GM18526 (cell line): ENCODE data around the gene FASTK.

Experiments used
- POLR2A ChIP-seq: IDR thresholded peaks from 3 replicates; pipeline ENCODE4 v1.6.1; 2011; ENCODE audit not compliant: insufficient read length; ENCODE audit errors: extremely low read depth

Gene FASTK

DNA sequence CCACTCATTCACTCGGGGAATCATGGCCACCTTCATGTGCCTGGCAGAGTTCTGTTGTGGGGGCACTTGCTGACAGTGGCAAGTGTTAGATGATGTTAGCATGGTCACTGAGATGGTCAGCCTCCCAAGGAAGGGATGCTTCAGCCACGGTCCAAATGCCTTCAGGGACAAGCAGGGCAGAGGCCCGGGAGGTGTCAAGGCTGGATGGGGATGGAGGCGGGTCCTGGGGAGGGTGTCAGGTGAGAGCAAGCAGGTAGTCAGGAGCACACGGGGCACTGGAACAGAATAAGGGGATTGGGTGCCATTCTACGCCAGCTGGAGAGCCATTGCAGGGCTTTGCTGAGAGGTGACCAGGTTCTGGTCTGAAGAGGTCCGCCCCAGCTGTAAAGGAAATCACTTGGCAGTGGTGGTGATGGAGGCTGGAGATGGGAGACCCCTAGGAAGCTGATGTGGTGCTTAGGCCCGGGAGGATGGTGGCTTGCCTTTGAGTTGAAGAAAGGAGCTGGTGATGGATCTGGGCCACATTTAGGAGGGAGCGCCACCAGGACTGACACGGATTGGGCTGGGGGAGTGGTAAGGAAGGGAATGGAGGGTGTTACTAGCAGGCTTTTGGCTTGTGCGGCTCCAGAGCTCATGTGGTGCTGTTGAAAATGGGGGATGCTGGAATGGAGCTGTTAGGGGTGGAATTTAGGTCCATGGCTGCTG is 29.8 kb upstream of the FASTK start:
- no peak for TF ChIP-seq POLR2A

- TF ChIP-seq POLR2A = no peak
These were observed 28.8 kb upstream of the FASTK start for GRCh38 chr7:151109094-151110048.

GRCh38 chr7:151107882-151108281 is 27.3 kb upstream of the FASTK start:
- no peak for TF ChIP-seq POLR2A

DNA sequence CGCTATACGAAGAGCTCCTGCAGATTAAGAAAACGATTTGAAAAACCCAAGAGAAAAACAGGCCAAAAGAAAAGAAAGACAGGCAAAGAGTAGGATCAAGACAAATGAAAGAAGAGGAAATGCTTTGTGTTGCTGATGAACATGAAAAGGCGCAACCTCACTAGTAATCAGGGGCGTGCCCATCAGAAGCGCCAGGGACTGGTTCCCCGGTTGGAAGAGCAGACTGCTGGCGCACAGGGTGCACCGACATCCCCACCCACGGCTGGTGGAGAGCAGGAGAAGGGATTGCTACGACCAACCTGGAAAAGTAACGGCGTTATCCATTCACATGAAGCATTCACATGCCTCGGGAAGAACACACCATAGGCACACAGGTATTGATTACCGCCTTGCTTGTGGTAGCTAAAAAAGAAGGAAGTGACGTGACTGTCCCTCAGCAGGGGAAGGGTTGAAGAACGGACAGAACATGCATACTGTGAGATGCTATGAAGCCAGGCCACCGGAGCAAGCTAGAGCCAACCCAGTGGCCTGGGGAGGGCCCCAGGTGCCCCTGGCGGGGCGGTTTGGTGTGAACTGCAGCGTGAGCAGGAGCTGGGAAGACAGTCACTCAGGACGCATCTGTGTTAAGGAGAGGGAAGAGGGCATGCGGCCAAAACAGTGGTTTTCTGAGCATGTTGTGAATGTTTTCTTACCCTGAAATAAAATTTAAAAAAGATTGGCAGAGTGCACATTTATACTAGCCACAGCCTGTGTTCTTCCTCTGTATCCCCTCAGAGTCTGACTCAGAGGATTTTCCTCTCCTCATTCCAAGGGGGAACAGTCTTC is 24.0 kb upstream of the FASTK start:
- TF ChIP-seq POLR2A = no peak

DNA sequence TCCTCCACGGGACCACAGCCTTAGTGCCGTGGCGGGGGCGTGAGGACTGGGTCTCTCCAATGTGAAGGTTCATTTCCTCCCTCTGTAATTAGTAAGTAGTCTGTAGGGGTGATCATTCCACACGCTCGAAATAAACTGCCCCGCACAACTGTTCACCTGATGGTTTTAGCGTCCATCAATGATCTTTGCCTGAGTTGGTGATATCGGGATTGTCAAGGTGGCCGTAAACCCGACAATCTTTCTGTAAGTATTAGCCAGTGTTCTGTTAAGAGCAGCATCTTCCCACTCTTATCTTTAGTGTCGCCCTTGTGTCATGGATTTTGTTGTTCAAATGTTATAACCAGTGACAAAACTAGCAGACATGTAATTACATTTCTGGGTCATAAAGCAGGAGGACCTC is 23.4 kb upstream of the FASTK start:
- no peak for TF ChIP-seq POLR2A

GRCh38 chr7:151102991-151103390 is 22.4 kb upstream of the FASTK start:
- TF ChIP-seq POLR2A = no peak

DNA sequence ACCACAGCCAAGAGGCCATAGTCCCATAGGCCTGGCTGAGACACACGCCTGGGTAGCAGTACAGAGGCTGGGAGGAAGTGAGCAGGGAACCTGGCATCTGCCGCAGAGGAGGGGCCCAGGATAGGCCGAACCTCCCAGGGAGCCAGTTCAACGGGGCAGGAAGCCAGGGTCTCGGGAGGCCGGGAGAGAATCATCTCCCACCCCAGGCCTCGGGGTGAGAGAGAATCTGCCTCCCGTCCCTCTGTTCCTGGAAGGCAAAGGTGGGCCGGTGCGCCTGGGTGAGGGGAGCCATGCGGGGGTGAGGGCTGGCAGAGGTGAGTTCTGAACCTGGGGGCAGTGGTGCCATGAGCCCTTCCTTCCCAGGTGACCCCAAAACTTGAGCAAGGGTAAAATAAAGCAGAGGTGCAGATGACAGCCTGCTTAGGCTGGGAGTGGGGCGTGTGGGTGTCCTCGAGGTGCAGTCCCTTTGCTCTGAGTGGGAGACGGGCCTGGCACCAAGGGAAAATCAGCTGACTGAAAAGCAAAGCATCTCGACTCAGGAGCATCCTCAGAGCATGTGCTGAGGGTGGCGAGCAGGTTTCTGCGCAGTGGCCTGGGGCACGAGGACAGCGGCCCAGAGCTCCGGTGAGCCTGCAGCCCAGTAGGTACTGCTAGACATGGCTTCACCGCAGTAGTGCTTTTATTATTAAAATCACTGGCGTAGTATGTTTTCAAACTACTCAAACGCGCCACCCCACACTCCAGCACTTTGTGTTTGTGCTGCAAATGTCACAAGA is 21.2 kb upstream of the FASTK start:
- TF ChIP-seq POLR2A = no peak

GRCh38 chr7:151100921-151101320 is 20.3 kb upstream of the FASTK start:
- no peak for TF ChIP-seq POLR2A

GRCh38 chr7:151099486-151100211 is 19.0 kb upstream of the FASTK start:
- no peak for TF ChIP-seq POLR2A

DNA sequence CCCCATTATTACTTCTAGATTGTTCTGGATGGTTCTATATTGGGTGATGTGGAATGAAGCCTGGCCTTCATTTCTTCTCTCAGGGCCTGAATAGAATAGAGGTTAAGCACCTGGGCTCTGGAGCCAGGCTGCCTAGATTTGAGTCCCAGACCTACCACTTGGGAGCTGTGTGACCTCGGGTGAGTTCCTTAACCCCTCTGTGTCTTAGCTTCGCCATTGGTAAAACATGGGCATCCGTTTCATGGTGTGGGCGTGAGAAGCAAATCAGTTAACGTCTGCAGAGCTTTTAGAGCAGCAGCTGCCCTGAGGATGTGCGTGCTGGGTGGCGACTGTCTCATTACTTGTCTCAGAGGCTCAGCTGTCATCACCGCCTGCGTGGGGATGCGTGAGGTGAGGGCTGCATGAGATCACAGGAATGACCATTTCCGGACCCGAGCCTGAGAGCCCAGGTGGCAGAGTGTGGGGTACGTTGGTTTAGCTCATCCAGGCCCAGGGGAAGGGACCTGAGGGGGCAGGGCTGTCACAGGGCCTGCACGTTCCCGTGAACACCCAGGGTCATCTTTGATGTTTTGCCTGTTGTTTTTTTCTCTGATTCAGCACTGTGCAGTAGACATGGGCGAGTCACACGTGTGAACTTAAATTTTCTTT is 15.3 kb upstream of the FASTK start:
- TF ChIP-seq POLR2A = no peak

GRCh38 chr7:151095123-151095797 is 14.7 kb upstream of the FASTK start:
- no peak for TF ChIP-seq POLR2A

DNA sequence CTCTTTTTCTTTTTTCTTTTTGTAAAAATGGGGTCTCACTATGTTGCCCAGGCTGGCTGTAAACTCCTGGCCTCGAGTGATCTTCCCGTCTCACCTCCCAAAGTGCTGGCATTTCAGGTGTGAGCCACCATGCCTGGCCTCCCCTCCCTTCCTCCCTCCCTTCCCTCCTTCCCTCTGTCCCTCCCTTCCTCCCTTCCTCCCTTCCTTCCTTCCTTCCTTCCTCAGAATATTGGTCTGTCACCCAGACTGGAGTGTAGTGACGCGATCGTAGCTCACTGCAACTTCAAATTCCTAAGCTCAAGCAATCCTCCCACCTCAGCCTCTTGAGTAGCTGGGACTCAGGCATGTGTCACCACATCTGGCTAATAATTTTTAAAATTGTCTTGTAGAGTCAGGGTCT is 14.1 kb upstream of the FASTK start:
- no peak for TF ChIP-seq POLR2A

DNA sequence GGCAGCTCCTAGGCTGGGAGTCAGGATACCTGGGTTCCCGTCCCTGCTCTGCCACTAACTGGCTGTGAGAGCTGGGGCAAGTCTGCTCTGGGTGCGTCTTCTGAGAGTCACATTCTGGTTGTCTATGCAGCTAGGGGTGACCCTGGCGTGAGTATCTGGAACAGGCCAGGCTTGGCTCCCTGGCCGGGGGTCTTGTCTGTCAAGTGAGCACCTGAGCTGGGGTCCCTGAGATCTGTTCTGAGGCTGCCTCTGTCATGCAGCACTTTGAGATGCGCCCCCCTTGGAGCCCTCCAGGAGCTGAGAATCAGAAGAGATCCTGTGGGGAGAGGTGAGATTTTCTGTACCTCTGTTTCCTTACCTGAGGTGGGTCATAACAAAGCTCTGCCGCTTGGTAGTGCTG is 13.1 kb upstream of the FASTK start:
- TF ChIP-seq POLR2A = no peak

DNA sequence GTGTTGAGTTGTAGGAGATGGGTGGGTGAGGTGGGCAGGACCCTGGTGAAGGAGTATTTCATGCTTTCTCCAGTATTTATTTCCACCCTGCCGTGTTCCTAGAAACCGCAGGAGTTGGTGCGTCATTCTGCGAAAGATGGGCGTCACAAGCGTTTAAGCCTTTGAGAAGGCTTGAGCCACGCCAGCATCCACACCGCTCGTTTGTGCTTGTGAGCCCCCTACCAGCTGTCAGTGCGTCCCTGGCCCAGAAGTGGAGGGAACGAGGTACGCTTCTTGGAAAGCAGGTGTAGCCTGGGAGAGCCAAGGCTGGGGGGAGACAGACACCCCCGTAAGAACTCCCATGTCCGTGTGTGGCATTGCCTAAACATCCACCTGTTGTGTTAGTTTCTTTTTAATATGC is 11.4 kb upstream of the FASTK start:
- TF ChIP-seq POLR2A = no peak

GRCh38 chr7:151091431-151091830 is 10.8 kb upstream of the FASTK start:
- no peak for TF ChIP-seq POLR2A
